Gastroesophageal sphincter (tissue), 4 donors: ENCODE data around the gene PRND. TPM values are rescaled to one million over a fixed set of nuclear protein-coding genes. Genes with fewer than 3 reads are reported as not detected.

Experiments used
- ATAC-seq: fragments of 150-250 bp; one replicate; pipeline ENCODE4 v1.9.1; 2016; ENCODE audit warnings: mild to moderate bottlenecking, moderate library complexity
- H3K27ac ChIP-seq, 4 donors: fragments of 200-600 bp; sonication (generic) in 3 of 4; 1 replicate in 3 of 4; 2 replicates in 1 of 4; pipeline ENCODE4 v1.5.1; 2016 to 2019
- H3K27me3 ChIP-seq: fragments of 200-600 bp; sonication (generic); one replicate; pipeline ENCODE4 v1.5.1; 2019
- H3K36me3 ChIP-seq, 2 donors: fragments of 200-600 bp; sonication (generic); one replicate each; pipeline ENCODE4 v1.5.1; 2019; ENCODE audit warnings: control low read depth in 1 of 2
- H3K4me1 ChIP-seq, 3 donors: fragments of 200-600 bp; sonication (generic); 1 replicate in 2 of 3; 2 replicates in 1 of 3; pipeline ENCODE4 v1.5.1; 2016 to 2019; ENCODE audit warnings: control low read depth in 2 of 3
- H3K4me3 ChIP-seq, 2 donors: fragments of 200-600 bp; sonication (generic); one replicate each; pipeline ENCODE4 v1.5.1; 2019; ENCODE audit warnings: mild to moderate bottlenecking in 1 of 2, moderate library complexity in 1 of 2
- H3K9me3 ChIP-seq, 3 donors: fragments of 200-600 bp; sonication (generic); one replicate each; pipeline ENCODE4 v1.5.1; 2017 to 2019; ENCODE audit warnings: control low read depth in 2 of 3
- CTCF ChIP-seq, 4 experiments: fragments of 200-600 bp in 2 of 4; fragments of 450-650 bp in 2 of 4; sonication (generic) in 1 of 4; IDR thresholded peaks; one replicate each; pipeline ENCODE4 v1.5.1; 2017 to 2019; ENCODE audit warnings: antibody characterized with exemption in 4 of 4, mild to moderate bottlenecking in 2 of 4, moderate library complexity in 2 of 4
- EP300 ChIP-seq: sonication (generic); formaldehyde crosslinking; IDR thresholded peaks from one replicate; pipeline ENCODE4 v1.6.1; 2017; ENCODE audit warnings: antibody characterized with exemption, mild to moderate bottlenecking
- POLR2A ChIP-seq, 2 donors: fragments of 450-650 bp; IDR thresholded peaks; one replicate each; pipeline ENCODE4 v1.6.1; 2017; ENCODE audit warnings: antibody characterized with exemption in 2 of 2, mild to moderate bottlenecking in 2 of 2, moderate library complexity in 1 of 2
- POLR2AphosphoS5 ChIP-seq: sonication (generic); formaldehyde crosslinking; IDR thresholded peaks from one replicate; pipeline ENCODE4 v1.6.1; 2017; ENCODE audit warnings: antibody characterized with exemption
- WGBS, 2 donors: methylation state at CpG; one replicate each; pipeline ENCODE4 v1.1.5; 2018; ENCODE audit warnings: low coverage in 1 of 2; 5-methylcytosine and 5-hydroxymethylcytosine counted together
- total RNA-seq, 4 donors: library from RNA; depleted of rRNA; stranded (reverse); fragments of >200 nt; gene quantifications; one replicate each; pipeline ENCODE4 v1.1.0, GENCODE V29; 2016

The PRND gene
- total RNA-seq, 4 donors from 2014 or later: not detected

- H3K4me1 ChIP-seq: peaks cover 0 to 67% (median 8%) of the 10 kb centered on the region in 3 donors
- no peak overlapping the region for H3K4me3 ChIP-seq
- TF ChIP-seq CTCF (IDR thresholded peaks at IDR 0.05): no peak
- no peak for TF ChIP-seq POLR2A (IDR thresholded peaks at IDR 0.05)
- TF ChIP-seq POLR2AphosphoS5: no peak
- no peak for TF ChIP-seq EP300
- no peak for ATAC-seq
- H3K9me3 ChIP-seq: no peaks in the 10 kb centered on the region
- peaks cover 0 to 4% of the 10 kb centered on the region in 2 donors for H3K36me3 ChIP-seq
- peak overlapping the region in 2 of 4 donors; percentile 98 to 99 for H3K27ac ChIP-seq
- H3K27me3 ChIP-seq: no peaks in the 10 kb centered on the region
- WGBS, 2 donors: 60 to 68% methylated on average over 2 of the region's 2 CpGs
These were observed 33.4 kb upstream of the PRND start for GRCh38 chr20:4688305-4688704.

- TF ChIP-seq POLR2AphosphoS5 (no peak), POLR2A (IDR thresholded peaks at IDR 0.05) (no peak), CTCF (IDR thresholded peaks at IDR 0.05) (no peak), EP300 (no peak)
- Histone ChIP-seq H3K4me1 (peaks cover 0 to 63% (median 8%) of the 10 kb centered on the region in 3 donors), H3K27ac (peak overlapping the region in 2 of 4 donors; percentile 41 to 99)
These were observed 32.5 kb upstream of the PRND start for GRCh38 chr20:4689220-4689619.

GRCh38 chr20:4691753-4692152 is 30.0 kb upstream of the PRND start:
- Histone ChIP-seq H3K27ac (no peak overlapping the region), H3K9me3 (no peaks in the 10 kb centered on the region), H3K36me3 (peaks cover 0 to 10% of the 10 kb centered on the region in 2 donors), H3K4me1 (peaks cover 0 to 54% (median 3%) of the 10 kb centered on the region in 3 donors), H3K4me3 (no peak overlapping the region), H3K27me3 (no peaks in the 10 kb centered on the region)
- 33 to 38% methylated on average over 2 of the region's 2 CpGs for WGBS, 2 donors
- ATAC-seq: no peak
- TF ChIP-seq POLR2AphosphoS5 (no peak), EP300 (no peak), CTCF (IDR thresholded peaks at IDR 0.05) (no peak), POLR2A (IDR thresholded peaks at IDR 0.05) (no peak)

More at GRCh38 chr20:4689220-4689619, 32.5 kb upstream of the PRND start:
- Histone ChIP-seq H3K27me3 (no peaks in the 10 kb centered on the region), H3K36me3 (peaks cover 0 to 6% of the 10 kb centered on the region in 2 donors), H3K4me3 (no peak overlapping the region), H3K9me3 (no peaks in the 10 kb centered on the region)
- ATAC-seq: no peak
- 36 to 49% methylated on average over 2 of the region's 2 CpGs for WGBS, 2 donors

- Histone ChIP-seq H3K4me3 (no peak overlapping the region), H3K4me1 (peaks cover 0 to 34% (median 0%) of the 10 kb centered on the region in 3 donors), H3K27me3 (no peaks in the 10 kb centered on the region), H3K9me3 (no peaks in the 10 kb centered on the region), H3K27ac (no peak overlapping the region), H3K36me3 (peaks cover 0 to 15% of the 10 kb centered on the region in 2 donors)
- WGBS, 2 donors: 90 to 91% methylated on average over 1 of the region's 1 CpG
- ATAC-seq: no peak
- TF ChIP-seq POLR2AphosphoS5: no peak
- no peak for TF ChIP-seq POLR2A (IDR thresholded peaks at IDR 0.05)
- no peak for TF ChIP-seq CTCF (IDR thresholded peaks at IDR 0.05)
- no peak for TF ChIP-seq EP300
These were observed 27.6 kb upstream of the PRND start for GRCh38 chr20:4694076-4694475.

- TF ChIP-seq POLR2A (IDR thresholded peaks at IDR 0.05): no peak
- no peak for TF ChIP-seq POLR2AphosphoS5
- no peak for TF ChIP-seq CTCF (IDR thresholded peaks at IDR 0.05)
- TF ChIP-seq EP300: no peak
- no peaks in the 10 kb centered on the region for H3K9me3 ChIP-seq
- no peaks in the 10 kb centered on the region for H3K27me3 ChIP-seq
- 66 to 87% methylated on average over 7 of the region's 7 CpGs for WGBS, 2 donors
- H3K36me3 ChIP-seq: peaks cover 0 to 32% of the 10 kb centered on the region in 2 donors
- no peak for ATAC-seq
- no peak overlapping the region for H3K27ac ChIP-seq
- H3K4me1 ChIP-seq: peaks cover 0 to 10% (median 0%) of the 10 kb centered on the region in 3 donors
- no peak overlapping the region for H3K4me3 ChIP-seq
These were observed 24.4 kb upstream of the PRND start for GRCh38 chr20:4697189-4697830.
